SK-N-SH treated with all-trans-retinoic acid at 6 μM for 48 hours (cell line): ENCODE measurements around the gene MRC1.

Source experiments
- ATAC-seq: fragments of 200-7000 bp; cut with Tn5 transposase; 3 replicates; pipeline ENCODE4 v1.9.1; 2020; ENCODE audit warnings: mild to moderate bottlenecking, moderate library complexity
- BACH2 ChIP-seq: fragments of 250-450 bp; sonication (Bioruptor Pico); IDR thresholded peaks from 2 replicates; pipeline ENCODE4 v1.9.0; 2021; ENCODE audit warnings: mild to moderate bottlenecking, borderline replicate concordance
- CSDC2 ChIP-seq: fragments of 250-450 bp; sonication (Bioruptor Pico); IDR thresholded peaks from 2 replicates; pipeline ENCODE4 v1.5.0; 2020; ENCODE audit warnings: mild to moderate bottlenecking, moderate library complexity
- CSRNP3 ChIP-seq: fragments of 250-450 bp; sonication (Bioruptor Pico); IDR thresholded peaks from 2 replicates; pipeline ENCODE4 v1.5.1; 2021; ENCODE audit warnings: mild to moderate bottlenecking, moderate library complexity
- ESRRG ChIP-seq: fragments of 250-450 bp; sonication (Bioruptor Pico); IDR thresholded peaks from 2 replicates; pipeline ENCODE4 v1.6.1; 2021; ENCODE audit warnings: mild to moderate bottlenecking
- GLIS3 ChIP-seq: fragments of 250-450 bp; sonication (Bioruptor Pico); IDR thresholded peaks from 2 replicates; pipeline ENCODE4 v1.5.0; 2020; ENCODE audit warnings: mild to moderate bottlenecking, moderate library complexity
- ISL1 ChIP-seq: fragments of 250-450 bp; sonication (Bioruptor Pico); IDR thresholded peaks from 2 replicates; pipeline ENCODE4 v2.1.2; 2022; ENCODE audit warnings: mild to moderate bottlenecking, moderate library complexity
- OSR1 ChIP-seq: fragments of 250-450 bp; sonication (Bioruptor Pico); IDR thresholded peaks from 2 replicates; pipeline ENCODE4 v1.8.0; 2022; ENCODE audit warnings: moderate library complexity, mild to moderate bottlenecking, inconsistent platforms
- RARB ChIP-seq: fragments of 250-450 bp; sonication (Bioruptor Pico); IDR thresholded peaks from 2 replicates; pipeline ENCODE4 v1.8.0; 2021; ENCODE audit warnings: mild to moderate bottlenecking, moderate library complexity
- SNAI2 ChIP-seq: fragments of 250-450 bp; sonication (Bioruptor Pico); IDR thresholded peaks from 2 replicates; pipeline ENCODE4 v1.5.0; 2020; ENCODE audit warnings: mild to moderate bottlenecking, moderate library complexity
- TCF4 ChIP-seq: fragments of 250-450 bp; sonication (Bioruptor Pico); IDR thresholded peaks from 2 replicates; pipeline ENCODE4 v1.8.0; 2021; ENCODE audit warnings: mild to moderate bottlenecking, moderate library complexity, borderline replicate concordance
- ZC3H10 ChIP-seq: fragments of 250-450 bp; sonication (Bioruptor Pico); IDR thresholded peaks from 2 replicates; pipeline ENCODE4 v1.5.1; 2021; ENCODE audit warnings: mild to moderate bottlenecking, moderate library complexity
- ZFP3 ChIP-seq: fragments of 250-450 bp; sonication (Bioruptor Pico); IDR thresholded peaks from 2 replicates; pipeline ENCODE4 v1.5.0; 2020; ENCODE audit warnings: mild to moderate bottlenecking, moderate library complexity
- ZFP30 ChIP-seq: fragments of 450-650 bp; formaldehyde crosslinking; IDR thresholded peaks from 2 replicates; pipeline ENCODE4 v1.5.0; 2022; ENCODE audit warnings: mild to moderate bottlenecking, moderate library complexity
- ZNF565 ChIP-seq: fragments of 450-650 bp; formaldehyde crosslinking; conservative IDR thresholded peaks from 2 replicates; pipeline ENCODE4 v1.5.0; 2020; ENCODE audit warnings: low read depth, mild to moderate bottlenecking, moderate library complexity
- ZNF70 ChIP-seq: fragments of 450-650 bp; formaldehyde crosslinking; IDR thresholded peaks from 2 replicates; pipeline ENCODE4 v1.5.0; 2020; ENCODE audit warnings: mild to moderate bottlenecking, moderate library complexity
- ZNF8 ChIP-seq: fragments of 450-650 bp; formaldehyde crosslinking; IDR thresholded peaks from 2 replicates; pipeline ENCODE4 v1.5.0; 2020; ENCODE audit warnings: mild to moderate bottlenecking, moderate library complexity
- TF ChIP-seq, protein P1 (sequence below): fragments of 250-450 bp; sonication (Bioruptor Pico); IDR thresholded peaks from 2 replicates; pipeline ENCODE4 v1.8.0; 2021; ENCODE audit warnings: low read depth, mild to moderate bottlenecking, moderate library complexity, borderline replicate concordance
- TF ChIP-seq, protein P2 (sequence below): fragments of 250-450 bp; sonication (Bioruptor Pico); IDR thresholded peaks from 2 replicates; pipeline ENCODE4 v1.8.0; 2020; ENCODE audit warnings: mild to moderate bottlenecking, moderate library complexity, borderline replicate concordance
- TF ChIP-seq, protein P3 (sequence below): fragments of 250-450 bp; sonication (Bioruptor Pico); IDR thresholded peaks from 2 replicates; pipeline ENCODE4 v1.5.0; 2020; ENCODE audit warnings: mild to moderate bottlenecking, moderate library complexity

Gene MRC1

GRCh38 chr10:17816199-17816598, 7.1 kb downstream of the MRC1 start (continued):
- TF ChIP-seq, protein P1, sequence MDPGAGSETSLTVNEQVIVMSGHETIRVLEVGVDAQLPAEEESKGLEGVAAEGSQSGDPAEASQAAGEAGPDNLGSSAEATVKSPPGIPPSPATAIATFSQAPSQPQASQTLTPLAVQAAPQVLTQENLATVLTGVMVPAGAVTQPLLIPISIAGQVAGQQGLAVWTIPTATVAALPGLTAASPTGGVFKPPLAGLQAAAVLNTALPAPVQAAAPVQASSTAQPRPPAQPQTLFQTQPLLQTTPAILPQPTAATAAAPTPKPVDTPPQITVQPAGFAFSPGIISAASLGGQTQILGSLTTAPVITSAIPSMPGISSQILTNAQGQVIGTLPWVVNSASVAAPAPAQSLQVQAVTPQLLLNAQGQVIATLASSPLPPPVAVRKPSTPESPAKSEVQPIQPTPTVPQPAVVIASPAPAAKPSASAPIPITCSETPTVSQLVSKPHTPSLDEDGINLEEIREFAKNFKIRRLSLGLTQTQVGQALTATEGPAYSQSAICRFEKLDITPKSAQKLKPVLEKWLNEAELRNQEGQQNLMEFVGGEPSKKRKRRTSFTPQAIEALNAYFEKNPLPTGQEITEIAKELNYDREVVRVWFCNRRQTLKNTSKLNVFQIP: no peak
- TF ChIP-seq, all 23 proteins: peak for 0

- TF ChIP-seq ESRRG: no peak
- ATAC-seq: no peak
These were observed 8.2 kb downstream of the MRC1 start for GRCh38 chr10:17817316-17817715.

DNA sequence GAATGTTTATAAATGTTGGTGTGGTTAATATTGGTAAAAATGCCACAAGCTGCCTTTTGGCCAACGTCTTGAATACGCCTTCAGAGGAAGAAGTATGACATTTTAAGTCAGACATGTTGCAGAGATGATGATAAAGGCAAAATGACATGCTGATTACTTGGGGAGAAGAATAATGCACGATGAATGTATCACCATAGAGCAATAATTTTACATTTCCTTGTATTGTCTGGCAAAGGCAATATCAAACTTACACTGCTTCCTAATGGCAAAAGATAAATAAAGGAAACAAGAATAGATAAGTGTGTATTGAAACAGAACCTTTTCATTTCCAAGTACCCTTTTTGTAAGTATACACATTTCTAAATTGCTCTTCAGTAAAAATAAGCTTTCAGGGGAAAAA, 8.6 kb downstream of the MRC1 start:
- no peak for ATAC-seq
- no peak for TF ChIP-seq ZNF8 (CRISPR knock-in tag)
- TF ChIP-seq CSDC2 (CRISPR knock-in tag): no peak
- no peak for TF ChIP-seq BACH2
- TF ChIP-seq RARB (CRISPR knock-in tag): no peak
- TF ChIP-seq, protein P2, sequence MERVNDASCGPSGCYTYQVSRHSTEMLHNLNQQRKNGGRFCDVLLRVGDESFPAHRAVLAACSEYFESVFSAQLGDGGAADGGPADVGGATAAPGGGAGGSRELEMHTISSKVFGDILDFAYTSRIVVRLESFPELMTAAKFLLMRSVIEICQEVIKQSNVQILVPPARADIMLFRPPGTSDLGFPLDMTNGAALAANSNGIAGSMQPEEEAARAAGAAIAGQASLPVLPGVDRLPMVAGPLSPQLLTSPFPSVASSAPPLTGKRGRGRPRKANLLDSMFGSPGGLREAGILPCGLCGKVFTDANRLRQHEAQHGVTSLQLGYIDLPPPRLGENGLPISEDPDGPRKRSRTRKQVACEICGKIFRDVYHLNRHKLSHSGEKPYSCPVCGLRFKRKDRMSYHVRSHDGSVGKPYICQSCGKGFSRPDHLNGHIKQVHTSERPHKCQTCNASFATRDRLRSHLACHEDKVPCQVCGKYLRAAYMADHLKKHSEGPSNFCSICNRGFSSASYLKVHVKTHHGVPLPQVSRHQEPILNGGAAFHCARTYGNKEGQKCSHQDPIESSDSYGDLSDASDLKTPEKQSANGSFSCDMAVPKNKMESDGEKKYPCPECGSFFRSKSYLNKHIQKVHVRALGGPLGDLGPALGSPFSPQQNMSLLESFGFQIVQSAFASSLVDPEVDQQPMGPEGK (CRISPR knock-in tag): no peak
- TF ChIP-seq, protein P1: no peak
- TF ChIP-seq, protein P3, sequence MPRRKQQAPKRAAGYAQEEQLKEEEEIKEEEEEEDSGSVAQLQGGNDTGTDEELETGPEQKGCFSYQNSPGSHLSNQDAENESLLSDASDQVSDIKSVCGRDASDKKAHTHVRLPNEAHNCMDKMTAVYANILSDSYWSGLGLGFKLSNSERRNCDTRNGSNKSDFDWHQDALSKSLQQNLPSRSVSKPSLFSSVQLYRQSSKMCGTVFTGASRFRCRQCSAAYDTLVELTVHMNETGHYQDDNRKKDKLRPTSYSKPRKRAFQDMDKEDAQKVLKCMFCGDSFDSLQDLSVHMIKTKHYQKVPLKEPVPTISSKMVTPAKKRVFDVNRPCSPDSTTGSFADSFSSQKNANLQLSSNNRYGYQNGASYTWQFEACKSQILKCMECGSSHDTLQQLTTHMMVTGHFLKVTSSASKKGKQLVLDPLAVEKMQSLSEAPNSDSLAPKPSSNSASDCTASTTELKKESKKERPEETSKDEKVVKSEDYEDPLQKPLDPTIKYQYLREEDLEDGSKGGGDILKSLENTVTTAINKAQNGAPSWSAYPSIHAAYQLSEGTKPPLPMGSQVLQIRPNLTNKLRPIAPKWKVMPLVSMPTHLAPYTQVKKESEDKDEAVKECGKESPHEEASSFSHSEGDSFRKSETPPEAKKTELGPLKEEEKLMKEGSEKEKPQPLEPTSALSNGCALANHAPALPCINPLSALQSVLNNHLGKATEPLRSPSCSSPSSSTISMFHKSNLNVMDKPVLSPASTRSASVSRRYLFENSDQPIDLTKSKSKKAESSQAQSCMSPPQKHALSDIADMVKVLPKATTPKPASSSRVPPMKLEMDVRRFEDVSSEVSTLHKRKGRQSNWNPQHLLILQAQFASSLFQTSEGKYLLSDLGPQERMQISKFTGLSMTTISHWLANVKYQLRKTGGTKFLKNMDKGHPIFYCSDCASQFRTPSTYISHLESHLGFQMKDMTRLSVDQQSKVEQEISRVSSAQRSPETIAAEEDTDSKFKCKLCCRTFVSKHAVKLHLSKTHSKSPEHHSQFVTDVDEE (CRISPR knock-in tag): no peak
- TF ChIP-seq ZNF565 (CRISPR knock-in tag): no peak
- no peak for TF ChIP-seq ZFP3 (CRISPR knock-in tag)
- no peak for TF ChIP-seq GLIS3
- no peak for TF ChIP-seq ISL1 (CRISPR knock-in tag)
- no peak for TF ChIP-seq SNAI2 (CRISPR knock-in tag)
- TF ChIP-seq ZFP30 (CRISPR knock-in tag): no peak
- no peak for TF ChIP-seq CSRNP3 (CRISPR knock-in tag)
- TF ChIP-seq TCF4 (CRISPR knock-in tag): no peak
- TF ChIP-seq OSR1 (CRISPR knock-in tag): no peak

- ATAC-seq: no peak
- TF ChIP-seq ZFP3 (CRISPR knock-in tag): no peak
- TF ChIP-seq ZNF70 (CRISPR knock-in tag): no peak
- TF ChIP-seq OSR1 (CRISPR knock-in tag): no peak
These were observed 10.7 kb downstream of the MRC1 start for GRCh38 chr10:17819836-17820235.

DNA sequence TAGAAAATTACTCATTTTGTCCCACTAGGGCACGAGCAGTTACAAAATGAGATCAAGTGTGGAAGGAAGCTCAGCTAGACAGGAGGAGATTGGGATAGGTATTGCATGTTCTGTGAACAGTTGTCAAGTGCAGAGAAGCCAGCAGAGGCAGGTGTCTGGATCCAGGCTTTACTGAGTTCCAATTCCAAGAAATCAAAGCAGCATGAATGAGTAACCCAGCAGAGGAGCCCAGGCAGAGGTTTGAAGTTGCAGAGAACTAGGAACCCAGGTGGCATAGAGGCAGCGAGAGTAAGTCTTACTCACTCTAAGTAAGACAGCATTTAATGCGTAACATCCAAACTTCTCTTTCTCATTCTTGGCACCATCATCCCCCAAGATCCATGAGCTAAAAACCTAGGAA, 11.8 kb downstream of the MRC1 start:
- ATAC-seq: no peak
- no peak for TF ChIP-seq CSRNP3 (CRISPR knock-in tag)
- TF ChIP-seq CSDC2 (CRISPR knock-in tag): no peak
- TF ChIP-seq SNAI2 (CRISPR knock-in tag): no peak
- TF ChIP-seq, protein P2 (CRISPR knock-in tag): no peak
- no peak for TF ChIP-seq TCF4 (CRISPR knock-in tag)
- TF ChIP-seq RARB (CRISPR knock-in tag): no peak
- no peak for TF ChIP-seq ZC3H10
- no peak for TF ChIP-seq ZNF70 (CRISPR knock-in tag)
- no peak for TF ChIP-seq ISL1 (CRISPR knock-in tag)
